Stimulated activated CD4-positive, alpha-beta T cell treated with anti-CD3 and anti-CD28 coated beads, Interleukin-4, amount 100 ng/mL, for 1 hour (primary cell): ENCODE measurements around the gene NPAS3.

Experiments used
- DNase-seq: peaks from one replicate; pipeline ENCODE4 v3.0.0-alpha.2; 2020

Gene NPAS3

DNA sequence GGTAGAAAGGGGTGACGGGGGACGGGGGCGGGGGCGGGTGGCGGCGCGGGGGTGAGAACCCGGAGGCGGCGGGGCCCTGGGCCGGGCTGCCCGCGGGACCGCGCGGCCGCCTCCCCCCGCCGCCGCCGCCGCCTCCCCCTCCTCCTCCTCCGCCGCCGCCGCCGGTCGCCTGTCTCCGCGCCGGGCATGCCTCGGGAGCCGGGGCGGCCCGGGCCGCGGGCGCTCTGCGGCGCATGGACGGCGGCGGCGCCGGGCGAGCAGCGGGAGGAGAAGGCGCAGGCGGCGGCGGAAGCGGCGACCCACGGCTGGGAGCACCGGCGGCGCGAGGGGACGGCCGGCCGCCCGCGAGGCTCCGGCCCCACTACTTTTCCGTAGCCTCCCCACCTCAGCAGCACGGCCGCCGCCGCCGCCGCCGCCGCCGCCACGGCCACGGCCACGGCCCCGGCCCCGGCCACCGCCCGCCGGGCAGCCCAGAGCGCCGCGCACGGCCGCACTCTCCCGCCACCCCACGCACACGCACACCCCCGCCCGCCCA is at the start of gene NPAS3:
TSS of gene NPAS3 (plus strand) at position 161 of the 535 bp plus-strand sequence.
- no peak for DNase-seq

DNA sequence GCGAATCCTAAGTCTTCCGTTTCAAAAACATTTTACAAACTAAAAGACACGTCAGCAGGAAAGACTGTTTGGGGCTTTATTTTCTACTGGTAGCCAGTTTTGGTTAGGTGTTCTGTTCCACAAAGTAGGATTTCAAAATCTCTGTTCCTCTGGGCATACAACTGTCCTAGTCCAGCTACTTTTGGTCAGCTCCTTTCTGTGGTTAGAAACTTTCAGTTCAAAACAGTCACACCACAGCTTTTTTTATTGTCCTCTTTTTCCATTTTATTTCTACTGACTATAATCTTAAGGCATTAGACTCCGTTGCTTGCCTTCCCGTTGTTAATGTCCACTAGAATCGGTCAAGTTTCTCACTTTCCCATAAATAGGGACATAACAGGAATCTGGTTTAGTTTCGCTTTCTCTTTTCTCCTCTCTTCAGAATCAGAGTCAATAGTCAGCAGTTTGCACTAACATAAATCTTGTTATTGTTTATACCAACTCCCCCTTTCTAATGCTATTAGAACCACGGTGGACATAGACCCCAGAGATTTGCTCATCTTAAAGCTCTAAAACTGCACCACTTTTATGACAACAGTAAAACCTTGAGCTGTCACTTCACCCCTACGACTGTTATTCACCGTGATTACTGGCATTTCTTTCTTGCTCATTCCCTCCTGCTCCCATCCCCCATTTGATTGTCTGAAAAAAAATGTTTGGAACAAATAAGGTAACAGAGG is 41.5 kb upstream of the NPAS3 start:
- DNase-seq: no peak

DNA sequence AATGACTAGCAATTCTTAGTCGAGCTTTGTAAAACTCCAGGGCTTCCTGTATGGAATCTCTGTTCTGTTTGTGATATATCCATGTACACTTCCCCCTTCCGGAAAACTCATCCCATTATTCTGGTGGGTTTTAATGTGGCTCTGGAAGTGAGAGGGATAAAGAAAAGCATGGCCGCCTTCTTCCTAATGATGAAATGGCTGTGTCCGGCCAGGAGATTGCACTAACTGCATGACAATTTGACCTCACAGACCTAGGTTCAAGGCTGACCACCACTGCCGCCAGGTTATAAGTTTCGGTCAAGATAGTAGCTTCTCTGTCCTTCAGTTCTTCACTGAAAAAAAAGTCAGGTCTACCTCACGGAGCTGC is 41.0 kb upstream of the NPAS3 start:
- DNase-seq: no peak

DNA sequence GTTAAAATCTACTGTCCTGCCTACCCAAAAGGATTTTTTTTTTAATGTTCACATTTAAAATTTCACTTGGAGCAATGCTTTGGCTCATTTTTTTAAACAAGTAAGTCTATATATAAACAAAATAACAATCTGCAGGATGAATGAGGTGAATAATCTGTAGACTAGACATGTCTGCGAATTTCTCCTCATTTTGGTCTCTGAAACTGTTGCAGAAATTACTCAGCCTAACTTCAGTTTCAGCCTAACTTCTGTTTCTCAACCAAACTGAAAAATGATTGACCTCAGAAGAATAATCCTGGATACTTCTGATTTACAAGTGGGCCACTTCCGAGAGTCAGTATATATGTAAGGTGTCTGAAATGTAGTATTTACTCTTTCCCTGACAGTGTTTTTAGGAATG is 39.8 kb upstream of the NPAS3 start:
- DNase-seq: no peak

DNA sequence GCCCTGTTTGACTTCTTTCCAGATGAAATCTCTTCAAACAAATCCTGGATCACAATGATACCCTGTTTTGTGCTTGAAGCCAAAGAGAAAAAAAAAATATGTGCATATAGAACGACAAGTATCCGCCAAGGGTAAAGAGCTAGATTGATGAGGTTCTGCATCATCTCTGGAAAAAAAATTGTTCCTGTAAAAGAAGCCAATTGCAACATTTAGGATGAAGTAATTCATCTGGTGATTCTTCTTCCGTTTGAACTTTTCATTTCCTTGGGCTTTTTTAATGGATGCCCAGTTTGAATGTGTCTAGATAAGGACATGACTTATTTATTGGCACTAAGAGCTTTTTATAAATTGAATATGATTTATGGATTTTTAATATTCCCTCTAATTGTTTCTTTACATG is 38.1 kb upstream of the NPAS3 start:
- DNase-seq: no peak

DNA sequence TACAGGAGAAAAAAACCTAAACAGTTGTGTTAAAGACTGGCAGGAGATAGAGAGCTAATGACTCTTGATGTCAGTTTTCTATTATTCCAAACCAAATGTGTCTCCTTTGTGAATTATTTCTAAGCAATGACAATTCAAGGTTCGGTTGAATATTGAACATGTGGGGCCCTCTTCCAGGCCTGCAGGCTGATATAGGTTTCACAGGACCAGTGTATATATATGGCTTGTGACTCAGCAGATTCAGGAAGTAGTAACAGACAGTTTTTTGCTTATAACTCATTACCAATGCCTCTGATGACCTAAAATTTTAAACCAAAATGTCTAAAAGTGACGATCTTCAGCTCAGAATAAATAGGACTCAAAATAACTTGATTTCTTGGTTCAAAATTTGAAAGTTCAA is 33.7 kb upstream of the NPAS3 start:
- no peak for DNase-seq

DNA sequence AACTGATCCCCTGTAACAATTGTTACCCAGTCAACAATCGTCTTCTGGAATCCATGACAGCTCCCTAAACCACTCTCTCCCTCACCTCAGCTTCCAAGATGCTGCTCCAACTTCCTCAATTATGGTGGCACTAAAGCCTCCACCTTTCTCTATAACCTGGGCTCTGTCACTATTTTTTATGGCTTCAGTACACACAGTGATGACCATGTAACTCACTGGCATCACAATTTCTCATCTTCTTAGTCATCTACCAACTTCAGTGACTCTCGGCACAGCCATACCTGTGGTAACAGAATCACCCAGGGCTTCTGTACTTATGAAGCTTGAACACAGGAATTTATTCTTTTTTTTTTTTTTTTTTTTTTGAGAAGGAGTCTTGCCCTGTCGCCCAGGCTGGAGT is 32.0 kb upstream of the NPAS3 start:
- no peak for DNase-seq

DNA sequence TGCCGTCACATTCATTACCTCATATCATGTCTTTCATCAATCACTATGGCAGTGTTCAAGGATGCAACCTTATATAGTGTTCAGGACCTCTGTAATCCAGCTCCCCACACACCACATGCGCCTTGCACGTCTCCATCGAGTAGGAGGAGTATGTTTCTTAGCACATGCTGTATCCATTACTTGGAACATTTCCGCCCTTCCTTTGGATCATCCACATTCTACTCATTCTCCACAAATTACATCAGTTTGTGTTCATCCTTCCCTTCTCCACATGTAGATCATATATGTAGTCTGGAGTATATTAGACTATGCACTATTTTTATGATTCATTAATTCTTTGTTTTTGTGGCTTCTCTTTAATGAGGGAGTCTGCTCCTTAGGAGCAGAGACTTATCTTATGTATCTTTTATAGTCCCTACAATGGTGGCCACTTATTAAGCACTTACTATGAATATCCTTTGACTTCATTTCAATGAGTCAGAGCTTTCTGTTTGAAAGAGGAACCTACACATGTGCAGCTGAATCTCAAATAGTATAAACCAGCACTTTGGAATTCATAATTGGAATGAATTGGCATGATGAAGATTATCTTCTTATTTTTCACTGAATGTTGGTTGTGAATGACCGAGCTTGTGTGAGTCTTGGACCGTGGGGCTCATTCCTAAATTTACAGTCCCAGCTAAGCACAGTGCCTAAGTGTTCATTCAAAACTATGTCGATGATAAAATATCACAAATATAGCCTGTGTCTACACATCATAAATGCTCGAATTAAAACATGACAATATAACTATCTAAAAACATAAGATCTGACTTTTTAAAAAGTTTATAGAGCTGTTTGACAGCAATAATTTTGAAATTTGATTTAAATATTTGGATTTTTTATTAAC is 30.2 kb upstream of the NPAS3 start:
- DNase-seq: no peak

DNA sequence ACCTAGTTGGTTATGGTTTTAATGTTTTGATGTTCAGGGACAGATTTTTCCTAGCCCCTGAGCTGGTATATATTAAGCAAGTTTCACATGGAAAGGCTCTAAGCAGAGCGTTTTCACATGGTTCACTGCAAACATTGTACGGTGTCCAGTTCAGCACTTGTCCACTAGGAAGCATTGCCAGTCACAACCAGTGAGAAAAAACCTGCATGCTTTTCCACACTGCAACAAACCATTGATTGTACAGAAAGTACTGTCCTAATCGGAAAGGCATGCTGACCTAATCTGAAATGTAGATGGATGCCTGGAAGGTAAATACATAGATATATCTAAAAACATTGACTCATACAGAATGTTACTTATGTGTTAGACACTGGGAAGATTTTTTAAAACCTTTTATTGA is 25.0 kb upstream of the NPAS3 start:
- DNase-seq: no peak

DNA sequence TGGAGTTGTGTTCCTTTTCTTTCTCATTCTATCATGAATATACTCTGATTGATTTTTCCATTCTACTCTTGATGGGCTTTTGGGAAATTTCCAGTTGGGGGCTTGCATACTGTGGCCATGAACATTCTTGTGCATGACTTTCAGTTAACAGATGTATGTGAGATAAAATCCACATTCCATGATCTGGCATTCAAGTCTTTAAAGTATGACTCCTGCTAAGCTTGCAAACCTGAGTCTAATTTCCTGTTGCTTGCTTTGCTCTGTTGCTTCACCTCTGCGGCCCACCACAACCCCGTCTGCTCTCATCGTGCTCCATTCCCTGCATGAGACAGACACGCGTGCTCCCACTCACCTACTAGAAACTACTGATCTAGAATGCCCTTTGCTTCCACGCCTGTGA is 24.3 kb upstream of the NPAS3 start:
- DNase-seq: no peak

DNA sequence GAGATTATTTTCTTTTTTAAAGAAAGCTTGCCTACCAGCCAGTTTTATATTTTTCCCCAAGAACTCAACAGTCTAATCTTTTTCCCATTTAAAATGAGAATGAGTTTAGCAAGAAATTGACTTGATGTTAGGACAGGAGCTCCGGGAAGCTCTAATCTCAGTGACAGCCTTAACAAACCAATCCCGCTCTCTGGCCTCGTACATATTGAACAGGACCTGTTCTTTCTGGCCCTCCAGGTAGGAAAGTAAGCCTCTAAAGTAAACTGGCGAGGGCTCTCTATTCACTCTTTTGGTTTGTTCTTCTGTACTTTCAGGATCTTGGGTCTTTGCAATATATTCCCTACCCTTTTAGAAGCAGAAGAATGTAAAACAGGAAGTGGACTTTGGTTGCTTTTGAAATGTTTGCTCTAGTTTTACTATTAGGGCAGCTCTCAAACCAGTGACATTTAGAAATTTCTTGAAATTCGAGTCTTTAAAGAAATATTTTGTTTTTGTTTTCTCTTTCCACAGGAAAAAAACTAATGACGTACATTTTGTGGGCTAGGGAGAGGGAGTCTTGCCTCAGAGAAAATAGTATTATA is 17.9 kb upstream of the NPAS3 start:
- no peak for DNase-seq

DNA sequence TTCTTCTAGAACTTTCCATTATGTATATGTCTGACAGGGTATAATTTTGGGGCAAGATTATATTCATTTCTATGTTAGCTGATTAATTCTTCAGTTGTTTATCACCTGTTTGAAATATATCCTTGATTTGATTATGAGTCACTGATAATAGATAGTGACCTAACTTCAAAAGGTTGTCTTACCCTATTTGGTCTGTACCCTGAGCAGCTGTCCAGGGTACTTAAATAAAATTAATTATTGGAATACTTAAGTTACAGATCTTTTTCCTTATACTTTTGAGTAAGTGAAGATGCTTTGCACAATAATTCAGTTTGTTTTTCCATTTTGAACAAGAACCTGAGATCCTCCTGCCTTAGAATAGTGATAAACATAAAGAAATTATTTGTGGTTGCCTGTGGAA is 13.2 kb upstream of the NPAS3 start:
- no peak for DNase-seq

DNA sequence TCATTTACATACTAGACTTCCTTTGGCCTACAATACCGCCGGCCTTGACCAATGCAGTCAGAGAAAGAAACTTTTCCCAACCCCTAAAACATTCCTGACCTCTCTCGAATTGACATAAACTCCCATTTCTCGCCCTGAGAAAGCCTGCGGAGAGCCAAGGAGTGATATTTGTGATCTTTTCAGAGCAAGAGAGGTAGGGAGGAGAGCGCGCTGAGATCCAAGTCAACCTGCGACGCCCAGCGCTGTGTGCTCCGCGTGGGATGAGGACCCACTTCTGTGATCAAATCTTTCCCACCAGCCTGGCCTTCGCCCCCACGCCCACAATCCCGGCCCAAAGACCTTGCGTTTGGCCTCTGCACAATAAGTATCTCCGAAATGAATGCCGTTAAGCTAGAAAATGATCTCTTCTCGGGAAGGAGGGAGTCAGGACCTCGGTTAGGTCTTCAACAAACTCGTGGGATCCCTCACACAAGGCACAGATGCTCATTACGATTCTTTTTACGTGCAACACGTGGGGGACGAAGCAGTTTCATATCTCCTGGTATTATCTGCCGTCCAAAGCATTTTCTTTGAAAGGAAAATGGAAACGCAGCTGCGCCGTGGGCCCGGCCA is 6.3 kb upstream of the NPAS3 start:
- DNase-seq: no peak

DNA sequence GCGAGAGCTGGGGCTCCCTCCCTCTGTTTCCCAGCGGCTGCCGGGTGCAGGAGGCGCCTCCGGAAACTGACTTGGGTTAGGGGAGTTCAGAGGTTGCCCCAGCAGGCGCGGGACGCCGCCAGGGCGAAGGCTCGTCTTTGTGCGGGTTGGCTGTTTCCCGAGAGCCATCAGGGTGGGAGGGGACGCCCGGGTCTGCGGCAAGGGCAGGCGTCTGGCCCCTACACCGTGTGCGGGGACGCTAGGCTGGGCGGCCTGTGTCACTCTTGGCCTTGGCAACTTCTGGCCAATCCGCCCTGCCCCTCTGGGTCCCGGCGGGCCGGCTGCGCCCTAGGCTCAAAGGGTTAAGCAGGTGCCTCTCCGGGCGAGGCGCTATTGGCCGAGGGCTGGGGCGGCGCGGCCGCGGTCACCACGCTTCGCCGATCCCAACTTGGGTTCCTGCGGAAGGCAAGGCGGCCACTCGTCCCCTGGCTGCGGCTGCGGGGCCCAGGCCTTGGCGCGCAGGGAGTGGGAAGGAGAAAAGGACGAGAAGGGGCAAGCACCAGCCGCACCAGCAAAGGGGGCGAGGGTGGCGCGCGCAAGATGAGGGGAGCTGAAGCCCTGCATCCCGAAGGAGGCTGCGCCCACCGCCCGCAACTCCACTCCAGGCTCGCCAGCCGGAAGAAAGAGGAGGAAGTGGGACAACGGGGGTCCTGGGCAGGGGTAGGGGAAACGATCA is 5.6 kb upstream of the NPAS3 start:
- DNase-seq: no peak

DNA sequence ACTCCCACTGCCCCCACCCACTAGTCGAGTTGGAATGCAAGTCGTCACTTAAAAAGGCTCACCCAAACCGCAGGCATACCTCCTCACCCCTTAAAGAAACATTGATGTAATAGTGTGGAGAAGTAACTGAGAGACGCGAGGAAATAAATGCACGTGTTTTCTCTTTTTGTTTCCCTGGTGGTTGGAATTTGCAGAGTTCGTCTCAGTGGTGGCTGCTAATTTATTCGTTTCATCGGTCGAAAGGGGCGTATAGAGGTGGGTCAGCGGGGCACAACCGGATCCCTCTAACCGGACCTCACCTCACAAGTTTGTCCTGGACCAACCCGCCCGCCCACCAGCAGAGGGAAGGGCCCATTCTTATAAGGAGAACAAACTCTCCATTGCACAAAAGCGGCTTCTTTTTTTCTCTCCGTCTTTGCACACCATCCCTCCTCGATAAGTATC is 5.0 kb upstream of the NPAS3 start:
- no peak for DNase-seq

DNA sequence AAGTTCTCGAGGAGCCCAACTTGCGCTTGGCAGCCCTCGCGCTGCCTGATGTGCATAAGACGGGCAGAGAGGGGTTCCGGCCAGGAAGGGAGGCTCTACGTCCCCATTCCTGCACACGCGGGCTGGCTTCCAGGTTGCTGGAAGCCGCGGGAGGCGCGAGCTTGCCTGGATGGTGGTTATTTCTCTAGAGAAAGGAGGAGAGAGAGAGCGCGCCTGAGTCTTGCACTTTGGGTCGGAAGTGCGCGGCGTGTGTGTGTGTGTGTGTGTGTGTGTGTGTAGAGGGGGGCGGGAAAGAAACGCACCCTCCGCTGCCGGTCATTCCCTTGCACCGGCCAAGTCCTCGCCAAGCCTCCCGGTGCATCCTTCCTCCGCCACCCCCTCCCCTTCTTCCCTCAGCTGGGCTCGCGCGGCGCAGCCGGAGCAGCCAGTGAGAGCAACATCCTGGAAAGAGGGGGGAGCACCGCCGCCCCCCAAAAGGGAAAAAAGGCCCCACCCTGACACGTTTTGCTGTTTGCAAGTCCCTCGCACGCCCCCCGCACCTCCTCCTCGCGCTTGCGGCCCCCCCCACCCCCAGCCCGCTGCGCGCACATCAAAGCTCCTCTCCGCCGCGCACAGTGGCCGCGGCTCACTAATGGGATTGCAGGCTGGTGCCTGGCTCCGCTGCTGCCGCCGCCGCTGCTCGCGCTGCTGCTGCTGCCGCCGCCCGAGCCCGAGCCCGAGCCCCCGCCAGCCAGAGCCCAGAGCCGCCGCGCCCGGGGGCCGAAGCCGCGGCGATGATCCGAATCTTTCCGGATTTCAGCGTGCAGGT is 4.4 kb upstream of the NPAS3 start:
- no peak for DNase-seq

DNA sequence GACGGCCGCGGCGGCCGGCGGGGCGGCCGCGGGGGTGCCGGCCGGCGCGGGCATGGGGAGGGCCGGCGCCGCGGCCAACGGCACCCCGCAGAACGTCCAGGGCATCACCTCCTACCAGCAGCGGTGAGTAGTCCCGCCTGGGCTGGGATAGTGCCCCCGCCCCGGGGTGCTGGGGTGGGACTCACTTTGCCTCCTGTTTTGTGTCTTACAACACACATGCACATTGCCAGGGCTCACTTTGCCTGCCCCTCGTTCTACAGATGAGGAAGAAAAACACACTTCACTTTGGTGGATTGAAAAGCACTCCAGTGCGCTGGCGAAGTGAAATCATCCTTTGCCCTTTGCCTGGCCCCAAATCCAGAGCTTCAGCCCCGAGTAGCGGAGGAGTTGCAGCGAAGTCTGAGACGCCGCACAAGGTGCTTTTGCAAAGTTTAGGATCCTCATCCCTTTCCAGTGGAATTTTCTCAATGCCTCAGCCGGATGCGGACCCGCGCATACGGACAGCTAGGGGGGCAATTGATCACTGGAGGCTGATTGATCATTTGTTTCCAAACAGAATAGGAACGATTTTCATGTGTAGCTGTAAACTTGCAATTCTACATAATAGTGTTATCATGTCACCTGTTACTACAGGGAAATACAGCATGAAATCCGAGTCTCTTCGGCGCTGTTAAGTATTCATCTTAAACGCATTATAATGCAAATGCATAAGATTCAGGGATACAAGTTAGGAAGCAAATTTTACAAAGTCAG is 3.6 kb upstream of the NPAS3 start:
- no peak for DNase-seq

DNA sequence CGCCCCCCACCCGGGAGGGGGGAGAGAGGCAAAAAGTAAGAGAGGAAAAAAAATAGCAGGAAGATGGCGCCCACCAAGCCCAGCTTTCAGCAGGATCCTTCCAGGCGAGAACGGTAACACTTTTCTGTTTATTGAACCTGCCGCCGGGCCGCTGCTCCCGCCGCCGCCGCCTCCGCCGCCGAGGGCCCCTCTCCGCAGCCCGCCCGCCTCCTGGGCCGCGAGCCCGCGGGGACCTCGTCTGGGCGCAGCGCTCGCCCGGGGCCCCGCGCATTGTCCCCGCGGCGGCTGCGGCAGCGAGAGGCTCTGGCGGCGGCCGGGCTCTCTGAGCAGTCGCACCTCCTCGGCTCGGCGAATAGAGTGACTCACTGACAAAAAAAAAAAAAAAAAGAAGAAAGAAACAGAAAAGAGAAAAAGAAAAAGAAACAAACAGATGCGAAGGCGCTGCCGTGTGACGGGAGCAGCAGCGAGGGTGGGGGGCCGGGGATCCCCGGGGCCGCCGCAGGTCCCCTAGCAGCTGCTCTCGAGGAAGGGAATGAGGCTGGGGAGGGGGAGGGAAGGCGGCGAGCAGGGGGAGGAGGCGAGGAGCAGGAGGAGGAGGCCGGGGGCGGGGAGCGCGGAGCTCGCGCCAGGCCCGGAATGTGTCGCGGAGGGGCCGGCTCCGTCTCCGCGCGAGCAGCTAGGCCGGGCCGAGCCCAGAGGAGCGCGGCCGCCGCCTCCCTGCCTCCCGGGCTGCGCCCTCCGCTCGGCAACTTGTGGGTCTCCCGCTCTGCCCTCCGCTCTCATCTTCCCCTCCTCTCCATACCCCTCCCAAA is 781 bp downstream of the NPAS3 start:
- peak; percentile 41 for DNase-seq

DNA sequence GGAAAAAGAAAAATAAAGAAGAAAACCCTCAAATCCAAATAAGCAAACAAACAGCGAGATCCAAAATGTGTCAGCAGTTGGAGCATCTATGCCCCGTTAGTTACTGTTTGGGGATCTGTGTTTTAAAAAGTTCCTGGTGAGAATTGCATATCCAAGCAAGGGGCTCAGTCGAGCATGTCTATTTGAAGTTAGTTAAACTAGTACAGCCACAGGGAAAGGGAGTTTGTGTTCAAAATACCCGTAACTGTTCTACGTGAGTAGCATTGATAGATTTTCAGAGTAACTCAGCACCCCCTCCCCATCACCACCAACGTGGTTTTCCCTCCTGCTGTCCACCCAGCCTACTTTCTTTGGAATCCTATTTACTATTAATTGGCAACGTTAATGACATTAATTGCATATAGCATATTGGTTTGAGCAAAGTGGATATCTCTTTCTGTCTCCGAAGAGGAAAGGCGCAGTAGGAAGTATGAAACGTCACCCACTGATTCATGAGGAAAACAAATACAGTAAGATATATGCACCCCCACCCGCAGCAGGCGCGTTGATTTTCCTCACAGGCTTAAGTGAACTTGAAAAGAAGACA is 1.5 kb downstream of the NPAS3 start:
- DNase-seq: no peak
